IPS DF 4.7 (cell line): ENCODE measurements around the gene CUX1.
A peak's percentile ranks its signal among the peaks of the same experiment; 100 is the strongest.

Source experiments
- DNase-seq: peaks from one replicate; pipeline ENCODE4 v3.0.0-alpha.2; 2013; ENCODE audit warnings: low spot score; ENCODE audit errors: extremely low read depth

CUX1 gene

DNA sequence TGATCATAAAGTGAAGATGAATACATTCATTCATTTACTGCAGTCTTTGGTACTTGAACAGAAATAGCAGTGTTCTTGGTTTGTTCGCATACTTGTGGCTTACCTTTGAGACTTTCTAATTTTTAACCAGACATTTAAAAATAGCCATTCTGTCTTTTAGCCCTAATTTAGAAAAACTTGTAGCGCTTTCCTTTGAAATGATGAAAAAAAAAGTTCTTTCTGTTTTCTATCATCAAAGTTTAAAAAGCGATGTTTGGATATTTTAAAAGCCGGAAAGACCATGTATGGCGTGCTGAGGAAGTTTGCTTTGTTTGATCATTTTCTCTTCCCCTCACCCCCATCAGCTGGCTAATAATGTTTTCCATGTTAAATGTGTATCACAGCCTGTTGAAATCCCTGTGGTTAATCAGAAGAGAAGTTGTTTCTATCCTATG lies 116.3 kb downstream of the CUX1 start:
- no peak for DNase-seq

DNA sequence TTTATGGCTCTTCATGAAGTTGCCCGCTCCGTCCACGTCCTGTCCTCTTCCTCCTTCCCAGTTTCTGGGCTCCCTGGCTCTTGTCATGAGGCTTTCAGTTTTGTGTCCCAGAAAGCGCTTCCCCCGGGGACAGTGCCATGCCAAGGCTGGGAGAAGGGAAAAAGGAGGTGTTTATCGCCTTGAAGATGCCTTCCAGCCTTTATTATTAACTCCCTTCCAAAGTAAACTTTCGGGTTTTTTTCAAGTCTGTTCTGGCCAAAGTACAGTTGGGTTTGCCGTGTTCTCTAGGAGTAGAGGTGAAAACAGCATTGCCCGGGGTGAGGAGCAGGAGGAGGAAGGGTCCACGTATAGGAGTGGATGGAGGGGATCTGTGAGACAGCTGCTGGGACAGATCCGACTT lies 117.2 kb downstream of the CUX1 start:
- DNase-seq, result no peak

DNA sequence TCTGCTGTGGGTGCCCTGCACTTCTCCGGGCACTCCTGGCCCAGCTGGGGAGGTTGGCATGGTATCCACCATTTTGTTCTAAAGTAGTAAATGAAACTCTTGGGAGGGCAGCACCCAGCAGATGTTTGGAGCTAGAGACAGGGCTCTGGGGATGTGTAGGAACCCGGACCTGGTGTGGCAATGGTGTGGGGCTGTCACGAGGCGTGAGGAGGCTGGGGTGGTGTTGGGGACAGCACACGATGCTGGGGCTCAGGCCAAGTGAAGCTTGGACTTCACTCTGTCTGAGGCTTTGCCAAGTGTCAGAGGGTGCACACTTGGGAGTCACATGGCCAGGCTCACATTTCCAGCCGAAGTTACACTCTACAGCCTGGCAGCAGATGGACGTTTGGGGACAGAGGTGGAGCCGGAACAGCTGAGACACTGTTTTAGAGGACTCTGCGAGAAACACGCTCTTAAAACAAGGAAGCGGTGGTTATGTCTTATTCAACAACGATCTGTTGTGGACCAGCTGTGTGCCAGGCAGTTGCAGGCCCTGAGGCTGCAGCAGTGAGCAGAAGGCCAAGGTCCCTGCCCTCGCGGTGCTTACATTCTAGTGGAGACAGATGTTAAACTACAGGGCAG lies 118.2 kb downstream of the CUX1 start:
- DNase-seq, result no peak

DNA sequence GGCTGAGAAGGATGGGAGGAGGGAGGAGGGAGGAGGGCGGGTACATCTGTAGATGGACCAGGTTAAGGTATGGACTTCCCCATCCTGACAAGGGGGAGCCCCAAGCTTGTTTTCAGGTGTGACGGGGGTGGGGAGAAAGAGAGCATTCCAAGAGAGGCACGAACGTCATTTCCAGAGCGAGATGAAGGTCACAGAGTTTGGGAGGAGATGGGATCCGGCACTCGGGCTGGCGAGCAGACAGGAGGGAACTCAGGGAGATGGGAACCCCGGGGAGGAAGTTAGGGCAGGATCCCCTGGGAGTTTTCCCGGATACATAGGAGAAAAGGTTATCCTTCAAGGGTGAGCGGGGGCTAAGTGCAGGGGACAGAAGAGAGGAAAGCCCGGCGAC lies 118.8 kb downstream of the CUX1 start:
- DNase-seq, result no peak

DNA sequence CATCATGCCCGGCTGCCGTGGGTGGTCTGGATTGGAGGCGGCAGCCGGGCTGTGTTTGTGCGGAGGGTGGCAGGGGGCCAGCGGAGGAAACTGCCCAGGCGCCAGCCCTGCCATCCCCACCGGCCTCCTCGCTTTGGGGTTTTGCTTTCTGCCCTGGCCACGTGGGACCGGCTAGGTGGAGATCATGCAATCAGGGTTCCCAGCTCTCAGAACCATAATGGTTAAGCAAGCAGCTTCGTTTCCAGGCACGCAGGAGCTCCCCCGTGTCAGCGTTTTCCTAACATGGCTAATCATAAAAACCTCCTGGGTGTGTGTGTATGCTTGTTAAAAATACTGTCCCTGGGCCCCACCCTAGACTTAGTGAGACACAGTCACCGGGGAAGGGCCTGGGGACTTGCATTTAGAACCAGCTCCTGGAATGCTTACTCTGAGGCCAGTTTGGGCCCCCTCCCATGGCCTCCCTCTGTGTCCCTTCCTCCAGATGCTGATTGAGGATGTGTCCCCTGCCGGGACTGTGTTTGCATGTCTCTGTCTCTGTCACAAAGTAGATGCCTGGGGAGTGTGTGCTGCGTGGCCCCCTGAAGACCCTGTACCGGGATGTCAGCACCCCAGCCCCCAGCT lies 119.3 kb downstream of the CUX1 start:
- DNase-seq, result peak; percentile 87

DNA sequence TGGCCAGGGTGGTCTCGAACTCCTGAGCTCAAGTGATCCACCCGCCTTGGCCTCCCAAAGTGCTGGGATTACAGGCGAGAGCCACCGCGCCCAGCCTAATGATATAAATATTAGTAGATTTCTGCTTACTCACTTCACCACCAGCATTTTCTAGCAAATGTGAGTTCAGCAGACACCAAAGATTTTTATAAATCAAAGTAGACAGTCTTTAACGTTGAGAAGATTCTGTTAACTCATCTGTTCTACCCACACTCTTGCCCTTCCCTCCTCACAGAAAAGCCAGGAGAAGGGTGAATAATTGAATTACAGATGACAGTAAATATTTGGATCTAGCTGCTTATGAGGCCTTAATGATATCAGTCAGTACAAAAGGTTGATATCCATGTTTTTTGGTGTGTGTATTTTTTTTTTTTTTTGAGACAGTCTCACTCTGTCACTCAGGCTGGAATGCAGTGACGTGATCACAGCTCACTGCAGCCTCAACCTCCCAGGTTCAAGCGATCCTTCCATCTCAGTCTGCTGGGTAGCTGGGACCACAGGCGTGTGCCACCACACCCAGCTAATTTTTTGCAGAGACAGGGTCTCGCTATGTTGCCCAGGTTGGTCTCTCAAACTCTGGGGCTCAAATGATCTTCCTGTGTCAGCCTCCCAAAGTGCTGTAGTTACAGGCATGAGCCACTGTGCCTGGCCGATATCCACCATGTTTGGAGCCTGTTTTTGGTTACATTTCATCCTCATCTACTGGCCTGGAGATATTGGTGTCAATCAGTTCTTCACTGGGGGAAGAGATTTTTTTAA lies 120.5 kb downstream of the CUX1 start:
- no peak for DNase-seq

DNA sequence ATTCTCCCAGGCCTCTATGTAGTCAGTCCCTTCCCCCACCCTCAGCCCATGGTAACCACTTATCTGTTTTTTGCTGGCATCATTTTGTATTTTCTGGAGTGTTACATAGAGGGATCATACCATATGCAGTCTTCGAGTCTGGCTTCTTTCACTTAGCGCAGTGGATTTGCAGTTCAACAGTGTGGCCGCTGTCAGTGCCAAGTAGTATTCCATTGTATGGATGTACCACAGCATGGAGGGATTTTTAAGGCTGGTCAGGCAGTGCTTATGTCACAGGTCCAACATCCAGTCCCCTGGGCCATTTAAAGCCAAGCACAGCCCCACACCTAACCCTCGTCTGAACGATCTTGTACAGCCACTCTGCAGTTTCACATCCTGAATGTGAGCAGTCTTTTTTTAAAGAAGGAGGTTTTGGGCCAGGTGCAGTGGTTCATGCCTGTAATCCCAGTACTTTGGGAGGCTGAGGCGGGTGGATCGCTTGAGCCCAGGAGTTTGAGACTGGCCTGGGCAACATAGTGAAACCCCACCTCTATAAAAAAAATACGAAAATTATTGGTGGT lies 121.8 kb downstream of the CUX1 start:
- DNase-seq, result no peak

DNA sequence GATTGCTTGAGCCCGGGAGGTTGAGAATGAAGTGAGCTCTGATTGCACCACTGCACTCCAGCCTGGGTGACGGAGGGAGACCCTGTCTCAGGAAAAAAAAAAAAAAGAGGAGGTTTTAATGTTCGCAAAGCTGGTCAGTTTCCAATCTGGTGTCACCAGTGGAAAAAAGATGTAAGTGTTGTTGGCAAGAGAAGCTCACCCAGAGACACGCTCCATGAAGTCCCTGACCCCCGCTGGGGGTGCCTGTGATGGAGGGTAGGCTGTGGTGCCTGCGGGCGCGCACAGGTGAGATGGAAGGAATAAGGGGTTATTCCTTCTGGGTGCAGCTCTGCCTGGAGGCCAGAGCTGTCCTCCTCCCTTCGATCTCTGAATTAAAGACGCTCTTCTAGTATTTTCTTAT lies 122.7 kb downstream of the CUX1 start:
- DNase-seq, result no peak

DNA sequence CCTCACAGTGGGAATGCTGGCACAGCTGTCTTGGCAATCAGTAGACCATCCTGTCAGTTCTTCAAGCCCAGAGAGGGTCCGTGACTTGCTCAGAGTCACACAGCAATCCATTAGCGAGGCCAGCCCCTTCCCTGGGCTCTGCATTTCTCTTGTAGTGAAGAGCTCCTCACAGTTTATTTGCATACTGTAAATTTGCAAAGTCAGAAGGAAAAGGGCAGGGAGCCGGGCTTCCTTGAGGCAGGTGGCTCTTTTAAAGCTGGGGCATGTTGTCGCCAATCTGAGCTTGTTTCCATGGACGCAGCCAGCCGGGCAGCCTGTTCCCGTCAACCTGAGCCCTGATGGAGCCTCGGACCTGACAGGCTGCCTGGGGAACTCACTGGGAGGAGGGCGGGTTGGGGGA lies 123.4 kb downstream of the CUX1 start:
- no peak for DNase-seq

DNA sequence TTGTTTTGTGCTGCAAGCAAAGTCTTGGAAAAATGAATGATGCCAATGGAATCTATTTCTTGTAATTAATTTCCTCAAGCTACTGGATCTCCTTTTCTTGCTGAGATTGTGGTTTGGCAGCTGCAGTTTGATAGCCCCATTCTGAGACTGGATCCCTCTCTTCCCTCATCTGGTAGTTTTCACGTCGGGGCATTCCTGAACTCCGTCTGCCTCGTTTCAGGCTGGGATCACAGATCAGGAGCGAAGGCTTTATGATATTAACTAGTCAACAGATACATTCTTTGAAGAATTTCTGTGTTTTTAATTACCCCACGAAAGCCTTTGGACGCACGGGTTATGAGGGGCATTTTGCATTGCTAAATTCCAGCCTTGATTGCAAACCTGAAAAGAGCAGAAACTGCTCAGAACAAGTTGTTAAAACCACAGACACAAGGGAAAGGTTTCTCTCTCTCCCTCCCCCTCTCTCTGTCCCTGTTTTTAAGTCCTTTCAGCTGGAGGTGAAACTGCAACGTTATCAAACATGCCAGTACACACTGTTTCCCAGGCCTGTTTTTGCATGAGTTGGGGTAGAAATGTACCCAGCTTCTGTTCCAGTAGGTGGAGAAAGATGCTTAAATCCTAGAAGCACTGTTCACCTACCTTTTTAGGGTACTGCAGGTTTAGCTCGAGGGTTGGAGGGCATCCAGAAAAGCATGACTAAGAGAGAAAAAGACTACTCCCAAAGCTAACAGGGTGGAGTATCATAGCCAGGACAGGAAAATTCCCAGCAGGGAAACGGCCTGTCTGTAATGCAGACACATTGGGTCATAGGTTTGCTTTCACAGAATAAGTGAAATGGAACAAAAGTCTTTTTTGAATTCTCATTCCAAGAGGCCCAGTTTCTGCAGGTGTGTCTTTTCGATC lies 124.3 kb downstream of the CUX1 start:
- DNase-seq, result no peak

DNA sequence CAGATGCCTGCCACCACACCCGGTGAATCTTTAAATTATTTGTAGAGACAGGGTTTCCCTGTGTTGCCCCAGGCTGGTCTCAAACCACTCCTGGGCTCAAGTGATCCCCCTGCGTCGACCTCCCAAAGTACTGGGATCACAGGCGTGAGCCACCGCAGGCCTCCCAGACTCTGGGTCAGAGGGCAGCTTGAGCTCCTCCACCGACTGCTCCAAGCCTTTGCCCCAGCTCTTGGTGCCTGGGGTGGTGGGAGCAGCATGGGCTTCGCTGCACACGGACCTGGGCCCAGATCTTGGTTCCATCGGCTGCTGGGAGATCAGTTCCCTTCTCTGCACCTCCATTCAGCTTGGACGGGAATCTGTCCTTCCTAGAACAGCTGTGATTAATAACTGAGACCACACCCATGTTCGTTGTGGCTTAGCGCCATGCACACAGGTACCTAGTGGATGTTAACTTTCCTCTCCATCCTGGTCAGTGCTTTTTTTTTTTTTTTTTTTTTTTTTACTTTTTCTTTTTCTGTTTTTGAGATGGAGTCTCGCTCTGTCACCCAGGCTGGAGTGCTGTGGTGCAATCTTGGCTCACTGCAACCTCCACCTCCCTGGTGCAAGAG lies 125.3 kb downstream of the CUX1 start:
- no peak for DNase-seq

DNA sequence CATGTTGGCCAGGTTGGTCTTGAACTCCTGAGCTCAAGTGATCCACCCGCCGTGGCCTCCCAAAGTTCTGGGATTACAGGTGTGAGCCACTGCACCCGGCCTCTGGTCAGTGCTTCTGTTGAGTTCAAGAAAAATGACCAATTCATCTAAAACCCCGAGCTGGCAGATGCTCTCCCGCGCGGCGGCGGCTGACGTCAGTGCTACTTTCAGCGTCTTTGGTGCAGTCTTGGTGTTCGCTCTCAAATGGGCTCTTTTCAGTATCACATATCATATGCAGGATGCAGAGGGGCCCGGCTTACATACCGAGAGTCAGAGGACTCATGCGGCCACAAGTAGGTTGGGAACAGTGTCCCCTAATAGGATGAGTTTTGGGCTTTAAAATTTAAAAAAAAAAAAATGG lies 125.9 kb downstream of the CUX1 start:
- DNase-seq, result no peak

DNA sequence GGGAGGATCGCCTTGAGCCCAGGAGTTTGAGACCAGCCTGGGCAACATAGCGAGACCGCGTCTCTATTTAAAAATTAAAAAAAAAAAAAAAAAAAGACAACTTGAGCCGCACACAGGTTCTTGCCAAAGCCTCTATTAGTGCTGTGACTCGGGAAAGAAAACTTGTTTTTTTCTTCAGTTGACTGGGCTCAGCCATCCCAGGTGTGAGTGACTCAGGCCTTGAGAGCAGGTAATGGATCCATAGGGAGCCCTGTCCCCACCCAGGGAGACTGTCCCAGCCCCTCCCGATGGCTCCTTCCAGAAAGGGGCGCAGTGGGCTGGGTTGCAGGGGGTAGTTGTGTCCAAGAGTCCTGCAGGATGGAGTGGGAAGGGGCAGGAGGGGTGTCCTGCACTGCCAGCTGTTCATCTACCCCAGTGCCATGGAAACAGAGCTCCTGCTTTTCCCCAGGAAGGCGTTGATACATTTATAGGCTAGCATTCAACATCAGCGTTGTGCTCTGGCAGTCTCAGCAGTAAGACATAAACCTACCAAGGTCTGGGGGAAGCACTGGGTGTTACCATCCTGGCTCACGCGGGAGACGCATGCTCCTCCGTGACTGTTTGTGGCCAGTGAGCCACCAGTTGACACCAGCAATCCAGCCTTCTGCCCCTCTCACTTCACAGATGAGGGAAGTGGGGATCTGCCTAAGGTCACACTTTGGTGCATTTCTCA lies 126.6 kb downstream of the CUX1 start:
- DNase-seq, result no peak

DNA sequence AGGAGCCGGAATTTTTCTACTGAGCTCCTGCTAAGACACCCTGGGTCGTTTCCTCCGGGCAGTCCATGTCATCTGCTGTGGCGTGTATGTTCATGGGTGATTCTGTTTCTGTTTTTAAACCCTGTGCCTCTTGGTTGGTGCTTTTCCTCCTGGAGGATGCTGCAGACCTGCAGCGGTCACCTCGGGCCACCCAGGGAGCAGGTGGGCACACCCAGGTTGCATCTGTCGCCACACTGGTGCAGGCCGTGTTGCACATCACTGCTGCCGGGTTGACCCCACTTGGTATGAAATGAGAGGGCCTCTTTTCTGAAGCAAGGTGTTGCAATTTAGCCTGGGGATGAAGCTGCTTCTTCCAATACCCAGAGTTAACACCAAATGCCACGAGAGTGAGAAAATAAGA lies 127.2 kb downstream of the CUX1 start:
- no peak for DNase-seq

DNA sequence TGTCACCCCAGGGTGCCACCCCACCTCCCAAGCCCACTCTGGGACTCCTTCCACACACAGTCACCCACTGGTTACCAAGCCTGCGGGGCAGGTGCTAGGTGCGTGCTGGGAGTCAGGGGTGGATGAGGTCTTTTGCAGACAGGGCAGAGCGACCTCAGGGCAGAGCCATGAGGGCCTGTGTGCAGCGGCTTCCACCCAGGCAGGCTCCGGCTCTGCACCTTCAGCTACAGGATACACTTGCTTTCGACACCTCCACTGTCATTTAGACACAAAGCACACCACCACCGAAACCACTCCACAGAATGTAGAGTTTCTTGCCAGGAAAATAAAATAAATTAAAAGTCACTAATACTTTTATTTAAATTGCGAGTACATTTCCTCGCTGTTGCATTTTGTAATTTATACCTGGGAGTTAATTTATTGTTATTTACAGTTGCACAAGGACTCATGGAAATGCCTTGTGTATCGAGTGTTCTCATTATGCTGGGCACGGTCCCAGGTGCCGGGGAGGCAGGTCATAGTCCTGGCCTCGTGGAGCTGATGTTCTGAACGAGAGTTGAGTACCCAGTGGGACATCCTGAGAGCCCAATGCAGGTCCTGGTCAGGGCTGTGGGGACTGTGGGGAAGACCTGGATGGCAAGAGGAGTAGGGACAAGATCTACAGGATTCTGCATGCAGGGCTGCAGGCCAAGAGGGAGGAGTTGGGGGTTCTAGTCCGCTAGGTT lies 127.8 kb downstream of the CUX1 start:
- DNase-seq, result no peak

DNA sequence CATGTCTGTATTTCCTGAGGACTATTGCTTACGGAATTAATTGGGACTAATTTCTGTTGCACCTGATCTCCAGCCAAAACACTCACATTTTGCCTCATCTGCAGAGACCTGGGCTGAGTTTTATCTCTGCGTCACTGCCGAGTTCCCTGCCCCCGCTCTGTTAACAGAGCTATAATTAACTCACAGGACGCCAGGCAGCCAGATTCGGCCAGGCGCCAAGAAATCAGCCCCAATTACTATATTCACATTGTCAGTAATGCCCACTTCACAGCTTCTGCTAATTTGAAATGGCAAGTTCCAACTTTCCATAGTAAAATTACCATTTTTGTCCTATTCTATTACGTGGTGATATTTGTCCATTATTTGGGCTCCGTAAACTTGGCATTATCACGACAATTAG lies 130.5 kb downstream of the CUX1 start:
- no peak for DNase-seq

DNA sequence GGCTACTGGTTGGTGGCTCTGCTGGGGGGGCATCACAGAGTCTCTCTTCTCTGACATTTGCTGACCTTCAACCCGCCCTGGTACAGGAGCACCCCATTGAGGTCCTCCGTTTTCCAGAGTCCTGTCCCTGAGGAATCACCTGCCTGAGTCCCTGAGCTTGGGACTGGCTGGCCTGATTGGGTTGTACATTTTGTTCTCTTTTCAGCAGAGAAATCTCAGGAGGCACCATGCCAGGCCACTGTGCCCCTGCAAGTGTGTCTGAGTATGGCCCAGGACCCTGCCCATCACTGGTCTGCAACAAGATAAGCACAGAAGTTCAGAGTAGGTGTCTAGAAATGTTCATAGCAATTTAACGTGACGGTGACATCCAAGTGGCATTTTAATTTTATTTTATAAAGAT lies 131.2 kb downstream of the CUX1 start:
- no peak for DNase-seq

DNA sequence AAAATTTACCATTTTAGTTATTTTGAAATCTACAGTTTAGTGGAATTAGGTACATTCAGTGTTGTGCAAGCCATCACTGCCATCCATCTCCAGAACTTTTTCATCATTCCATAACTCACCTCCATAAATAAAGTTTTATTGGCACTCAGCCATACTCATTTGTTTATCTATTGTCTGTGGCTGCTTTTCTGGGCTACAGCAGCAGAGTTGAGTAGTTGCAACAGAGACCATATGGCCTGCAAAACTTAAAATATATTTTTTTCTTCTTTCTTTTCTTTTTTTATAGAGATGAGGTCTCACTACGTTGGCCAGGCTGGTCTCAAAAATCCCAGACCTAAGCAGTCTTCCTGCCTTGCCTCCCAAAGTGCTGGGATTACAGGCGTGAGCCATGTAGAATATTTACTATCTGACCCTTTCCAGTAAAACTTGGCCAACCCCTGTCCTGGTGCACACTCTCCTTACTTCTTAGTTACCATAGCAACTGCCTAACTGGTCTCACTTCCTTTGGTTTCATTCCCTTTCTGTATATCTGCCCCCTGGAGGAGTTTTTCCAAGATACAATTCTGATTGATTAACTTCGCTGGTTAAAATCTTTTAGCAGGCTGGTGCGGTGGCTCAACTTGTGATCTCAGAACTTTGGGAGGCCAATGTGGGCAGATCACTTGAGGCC lies 133.2 kb downstream of the CUX1 start:
- DNase-seq, result no peak

DNA sequence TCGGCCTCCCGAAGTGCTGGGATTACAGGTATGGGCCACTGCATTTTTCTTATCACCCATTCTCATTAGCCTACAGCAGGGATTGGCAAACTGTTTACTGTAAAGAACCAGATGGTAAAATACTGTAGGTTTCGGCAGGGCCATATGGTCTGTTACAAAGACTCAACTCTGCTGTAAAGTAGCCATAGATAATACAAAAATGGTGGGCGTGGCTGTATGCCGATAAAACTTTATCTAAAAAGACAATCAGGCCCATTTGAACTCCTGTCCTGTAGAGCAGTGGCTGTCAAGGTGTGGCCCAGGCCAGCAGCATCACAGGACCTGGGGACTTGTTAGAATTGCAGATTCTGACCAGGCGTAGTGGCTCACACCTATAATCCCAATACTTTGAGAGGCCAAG lies 134.3 kb downstream of the CUX1 start:
- DNase-seq, result no peak
